Measurements from ENCODE around the gene NIBAN1.

NIBAN1 gene

GRCh38 chr1:184971522-184972265 is 2.6 kb downstream of the NIBAN1 start:
- no peaks in the 10 kb centered on the region for H3K36me3 ChIP-seq (ENCODE audit: insufficient read depth, low read length)
- H3F3A ChIP-seq (ENCODE audit: low read depth) = no peaks in the 10 kb centered on the region
- TF ChIP-seq CTCF (conservative IDR thresholded peaks at IDR 0.05; ENCODE audit: low read length) (no peak), EZH2phosphoT487 (IDR thresholded peaks at IDR 0.05; ENCODE audit: borderline replicate concordance) (no peak)
- no peak overlapping the region for H3K9ac ChIP-seq (ENCODE audit: low read depth, low read length, poor library complexity, severe bottlenecking)
- H4K20me1 ChIP-seq (ENCODE audit: insufficient read depth, low read length, poor library complexity, severe bottlenecking) = no peaks in the 10 kb centered on the region
- no peak overlapping the region for H3K4me2 ChIP-seq (ENCODE audit: low read depth, low read length, poor library complexity, severe bottlenecking)
- no peaks in the 10 kb centered on the region for H3K79me2 ChIP-seq (ENCODE audit: insufficient read depth, low read length)
- H3K9me2 ChIP-seq (replicated peaks; ENCODE audit: low read depth, low read length) = no peaks in the 10 kb centered on the region
- no peaks in the 10 kb centered on the region for H3K9me3 ChIP-seq (ENCODE audit: insufficient read depth, low read depth, low read length)
- peaks cover 50% of the 10 kb centered on the region for H3K27me3 ChIP-seq (ENCODE audit: insufficient read depth, low read length, poor library complexity, severe bottlenecking)
- no peak overlapping the region for H2AFZ ChIP-seq (ENCODE audit: low read length)
- H3K4me3 ChIP-seq (ENCODE audit: low read length, poor library complexity, severe bottlenecking) = no peak overlapping the region
- H3K4me1 ChIP-seq (ENCODE audit: insufficient read depth, low read length, poor library complexity, severe bottlenecking) = peaks cover 15% of the 10 kb centered on the region

GRCh38 chr1:184970691-184971161 is 3.6 kb downstream of the NIBAN1 start:
- H3F3A ChIP-seq (ENCODE audit: low read depth) = no peaks in the 10 kb centered on the region
- TF ChIP-seq EZH2phosphoT487 (IDR thresholded peaks at IDR 0.05; ENCODE audit: borderline replicate concordance) (no peak), CTCF (conservative IDR thresholded peaks at IDR 0.05; ENCODE audit: low read length) (no peak)
- peaks cover 15% of the 10 kb centered on the region for H3K4me1 ChIP-seq (ENCODE audit: insufficient read depth, low read length, poor library complexity, severe bottlenecking)
- H4K20me1 ChIP-seq (ENCODE audit: insufficient read depth, low read length, poor library complexity, severe bottlenecking) = no peaks in the 10 kb centered on the region
- H3K79me2 ChIP-seq (ENCODE audit: insufficient read depth, low read length) = no peaks in the 10 kb centered on the region
- H3K4me3 ChIP-seq (ENCODE audit: low read length, poor library complexity, severe bottlenecking) = no peak overlapping the region
- H3K9me2 ChIP-seq (replicated peaks; ENCODE audit: low read depth, low read length) = no peaks in the 10 kb centered on the region
- H3K9ac ChIP-seq (ENCODE audit: low read depth, low read length, poor library complexity, severe bottlenecking) = no peak overlapping the region
- no peak overlapping the region for H2AFZ ChIP-seq (ENCODE audit: low read length)
- peaks cover 40% of the 10 kb centered on the region for H3K27me3 ChIP-seq (ENCODE audit: insufficient read depth, low read length, poor library complexity, severe bottlenecking)
- H3K4me2 ChIP-seq (ENCODE audit: low read depth, low read length, poor library complexity, severe bottlenecking) = no peak overlapping the region
- no peaks in the 10 kb centered on the region for H3K36me3 ChIP-seq (ENCODE audit: insufficient read depth, low read length)
- H3K9me3 ChIP-seq (ENCODE audit: insufficient read depth, low read depth, low read length) = no peaks in the 10 kb centered on the region

- Histone ChIP-seq H4K20me1 (ENCODE audit: insufficient read depth, low read length, poor library complexity, severe bottlenecking) (no peaks in the 10 kb centered on the region), H3K4me1 (ENCODE audit: insufficient read depth, low read length, poor library complexity, severe bottlenecking) (no peaks in the 10 kb centered on the region), H3K79me2 (ENCODE audit: insufficient read depth, low read length) (no peaks in the 10 kb centered on the region), H3K4me2 (ENCODE audit: low read depth, low read length, poor library complexity, severe bottlenecking) (no peak overlapping the region), H3K9me3 (ENCODE audit: insufficient read depth, low read depth, low read length) (no peaks in the 10 kb centered on the region), H3F3A (ENCODE audit: low read depth) (no peaks in the 10 kb centered on the region), H3K27me3 (ENCODE audit: insufficient read depth, low read length, poor library complexity, severe bottlenecking) (peaks cover 3% of the 10 kb centered on the region), H3K36me3 (ENCODE audit: insufficient read depth, low read length) (no peaks in the 10 kb centered on the region), H3K4me3 (ENCODE audit: low read length, poor library complexity, severe bottlenecking) (no peak overlapping the region), H3K9me2 (replicated peaks; ENCODE audit: low read depth, low read length) (no peaks in the 10 kb centered on the region), H2AFZ (ENCODE audit: low read length) (no peak overlapping the region), H3K9ac (ENCODE audit: low read depth, low read length, poor library complexity, severe bottlenecking) (no peak overlapping the region)
- no peak for TF ChIP-seq EZH2phosphoT487 (IDR thresholded peaks at IDR 0.05; ENCODE audit: borderline replicate concordance)
- no peak for TF ChIP-seq CTCF (conservative IDR thresholded peaks at IDR 0.05; ENCODE audit: low read length)
Observed at GRCh38 chr1:184966989-184967388, 7.3 kb downstream of the NIBAN1 start.

Data from Loucy (cell line).